ENCODE measurements around the gene SLC30A2. TPM values are rescaled to one million over a fixed set of nuclear protein-coding genes. Genes with fewer than 3 reads are reported as not detected.

The SLC30A2 gene
- total RNA-seq, 1 experiment from 2014 or later, result 0.35 TPM

GRCh38 chr1:26019641-26020315 lies 26.1 kb downstream of the SLC30A2 start:
- Histone ChIP-seq H3K4ac (ENCODE audit: low read depth, low read length) (no peak overlapping the region), H2AK5ac (ENCODE audit: insufficient read length, low read length) (no peak overlapping the region), H3T11ph (ENCODE audit: low read length) (no peak overlapping the region), H3K18ac (ENCODE audit: insufficient read length, low read depth, low read length) (no peak overlapping the region), H2BK20ac (ENCODE audit: low read depth, low read length, poor library complexity, severe bottlenecking) (no peak overlapping the region), H4K20me1 (ENCODE audit: control insufficient read depth, insufficient read depth, insufficient read length) (no peaks in the 10 kb centered on the region), H3K79me1 (ENCODE audit: insufficient read depth, low read depth, low read length, poor library complexity, severe bottlenecking) (no peaks in the 10 kb centered on the region), H2BK15ac (ENCODE audit: low read depth, low read length) (no peak overlapping the region), H3K9ac (ENCODE audit: extremely low read depth, insufficient read length, low read length) (no peak overlapping the region), H3K23ac (ENCODE audit: insufficient read length, low read depth, low read length) (no peak overlapping the region), H3K27ac (ENCODE audit: insufficient read length, low read depth, low read length) (no peak overlapping the region), H3K9me3 (ENCODE audit: control insufficient read depth, low read depth, low read length) (no peaks in the 10 kb centered on the region), H3K14ac (ENCODE audit: insufficient read depth, low read length) (no peak overlapping the region), H2BK120ac (ENCODE audit: low read depth, low read length, poor library complexity, severe bottlenecking) (no peak overlapping the region), H3K4me1 (ENCODE audit: insufficient read depth, low read length) (no peaks in the 10 kb centered on the region), H2AFZ (ENCODE audit: low read length) (no peak overlapping the region), H4K5ac (ENCODE audit: insufficient read length, low read depth, low read length) (no peak overlapping the region), H2BK12ac (ENCODE audit: insufficient read length, low read depth, low read length) (no peak overlapping the region), H3K56ac (ENCODE audit: insufficient read length, low read depth, low read length) (no peak overlapping the region), H3K4me2 (ENCODE audit: insufficient read depth, insufficient read length, low read length) (no peak overlapping the region), H2BK5ac (ENCODE audit: insufficient read length, low read length) (no peak overlapping the region), H3K27me3 (ENCODE audit: insufficient read depth, low read length) (no peaks in the 10 kb centered on the region), H4K91ac (ENCODE audit: insufficient read length, low read depth, low read length) (no peak overlapping the region), H3K23me2 (ENCODE audit: insufficient read length, low read depth, low read length, poor library complexity, severe bottlenecking) (no peaks in the 10 kb centered on the region), H4K8ac (replicated peaks; ENCODE audit: insufficient read length, low read depth, low read length) (no peak overlapping the region), H3K79me2 (ENCODE audit: insufficient read depth, low read length) (no peaks in the 10 kb centered on the region)
- Mint-ChIP-seq H3K4me3 (no peak overlapping the region), H3K9me3 (no peaks in the 10 kb centered on the region), H3K36me3 (ENCODE audit: insufficient read depth in 1 of 3, low read depth in 3 of 3) (no peaks in the 10 kb centered on the region), H3K27me3 (ENCODE audit: low read depth) (peaks cover 3% of the 10 kb centered on the region), H3K27ac (no peak overlapping the region), H3K4me1 (peaks cover 14 to 40% of the 10 kb centered on the region in 2 experiments)
- no peak for DNase-seq
- TF ChIP-seq CTCF (conservative IDR thresholded peaks at IDR 0.05), result no peak
- no CpG with 5 or more reads among the region's 8 CpGs for WGBS (ENCODE audit: extremely low coverage, insufficient read length, low lambda C conversion rate)
